Neural crest cell (in vitro differentiated cells): ENCODE measurements around the gene C1QTNF5. TPM values are rescaled to one million over a fixed set of nuclear protein-coding genes. Genes with fewer than 3 reads are reported as not detected.
A peak's percentile ranks its signal among the peaks of the same experiment; 100 is the strongest.

Experiments used
- DNase-seq: peaks from one replicate; pipeline ENCODE4 v3.0.0; 2021; ENCODE audit warnings: low read depth, mixed read lengths, low spot score
- H3K27ac Mint-ChIP-seq: one replicate; pipeline ENCODE4 v1.8.0; 2021; ENCODE audit warnings: mild to moderate bottlenecking, mixed read lengths; ENCODE audit not compliant: unreplicated experiment
- H3K27me3 Mint-ChIP-seq: 2 replicates; pipeline ENCODE4 v1.8.0; 2021; ENCODE audit warnings: low read depth, mild to moderate bottlenecking, mixed read lengths
- H3K36me3 Mint-ChIP-seq: 2 replicates; pipeline ENCODE4 v1.8.0; 2021; ENCODE audit warnings: low read depth, mild to moderate bottlenecking, mixed read lengths
- H3K4me1 Mint-ChIP-seq: 2 replicates; pipeline ENCODE4 v1.8.0; 2021; ENCODE audit warnings: mixed read lengths
- H3K4me3 Mint-ChIP-seq: one replicate; pipeline ENCODE4 v1.8.0; 2021; ENCODE audit warnings: mild to moderate bottlenecking, mixed read lengths
- H3K9me3 Mint-ChIP-seq: 2 replicates; pipeline ENCODE4 v1.8.0; 2021; ENCODE audit warnings: mixed read lengths
- total RNA-seq: library from RNA; stranded (reverse); gene quantifications from 2 replicates; pipeline ENCODE4 v1.2.1, GENCODE V29; 2021
- TF ChIP-seq, protein P1 (sequence below): fragments of 200-600 bp; sonication (generic); conservative IDR thresholded peaks from 2 replicates; pipeline ENCODE4 v1.5.0; 2021; ENCODE audit warnings: antibody characterized with exemption, mild to moderate bottlenecking

Gene C1QTNF5
- total RNA-seq, 1 donor from 2014 or later: 2.1 TPM

GRCh38 chr11:119355091-119355843 lies 14.6 kb upstream of the C1QTNF5 start:
- Mint-ChIP-seq H3K27ac (no peak overlapping the region), H3K4me3 (peak overlapping the region; percentile 95), H3K9me3 (no peaks in the 10 kb centered on the region), H3K4me1 (peaks cover 39% of the 10 kb centered on the region), H3K27me3 (peaks cover 18% of the 10 kb centered on the region), H3K36me3 (no peaks in the 10 kb centered on the region)
- no peak for DNase-seq
- TF ChIP-seq, protein P1, sequence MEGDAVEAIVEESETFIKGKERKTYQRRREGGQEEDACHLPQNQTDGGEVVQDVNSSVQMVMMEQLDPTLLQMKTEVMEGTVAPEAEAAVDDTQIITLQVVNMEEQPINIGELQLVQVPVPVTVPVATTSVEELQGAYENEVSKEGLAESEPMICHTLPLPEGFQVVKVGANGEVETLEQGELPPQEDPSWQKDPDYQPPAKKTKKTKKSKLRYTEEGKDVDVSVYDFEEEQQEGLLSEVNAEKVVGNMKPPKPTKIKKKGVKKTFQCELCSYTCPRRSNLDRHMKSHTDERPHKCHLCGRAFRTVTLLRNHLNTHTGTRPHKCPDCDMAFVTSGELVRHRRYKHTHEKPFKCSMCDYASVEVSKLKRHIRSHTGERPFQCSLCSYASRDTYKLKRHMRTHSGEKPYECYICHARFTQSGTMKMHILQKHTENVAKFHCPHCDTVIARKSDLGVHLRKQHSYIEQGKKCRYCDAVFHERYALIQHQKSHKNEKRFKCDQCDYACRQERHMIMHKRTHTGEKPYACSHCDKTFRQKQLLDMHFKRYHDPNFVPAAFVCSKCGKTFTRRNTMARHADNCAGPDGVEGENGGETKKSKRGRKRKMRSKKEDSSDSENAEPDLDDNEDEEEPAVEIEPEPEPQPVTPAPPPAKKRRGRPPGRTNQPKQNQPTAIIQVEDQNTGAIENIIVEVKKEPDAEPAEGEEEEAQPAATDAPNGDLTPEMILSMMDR: no peak

- DNase-seq: no peak
- TF ChIP-seq, protein P1: no peak
- Mint-ChIP-seq H3K36me3 (no peaks in the 10 kb centered on the region), H3K27ac (no peak overlapping the region), H3K4me3 (peak overlapping the region; percentile 42), H3K4me1 (peaks cover 43% of the 10 kb centered on the region), H3K27me3 (peaks cover 22% of the 10 kb centered on the region), H3K9me3 (no peaks in the 10 kb centered on the region)
Observed at GRCh38 chr11:119352857-119353260, 12.2 kb upstream of the C1QTNF5 start.

- TF ChIP-seq, protein P1: no peak
- H3K27ac Mint-ChIP-seq: no peak overlapping the region
- DNase-seq: no peak
- H3K9me3 Mint-ChIP-seq: no peaks in the 10 kb centered on the region
- no peak overlapping the region for H3K4me3 Mint-ChIP-seq
- H3K27me3 Mint-ChIP-seq: peaks cover 29% of the 10 kb centered on the region
- H3K36me3 Mint-ChIP-seq: no peaks in the 10 kb centered on the region
- H3K4me1 Mint-ChIP-seq: peaks cover 32% of the 10 kb centered on the region
Observed at GRCh38 chr11:119351232-119351631, 10.5 kb upstream of the C1QTNF5 start.

DNA sequence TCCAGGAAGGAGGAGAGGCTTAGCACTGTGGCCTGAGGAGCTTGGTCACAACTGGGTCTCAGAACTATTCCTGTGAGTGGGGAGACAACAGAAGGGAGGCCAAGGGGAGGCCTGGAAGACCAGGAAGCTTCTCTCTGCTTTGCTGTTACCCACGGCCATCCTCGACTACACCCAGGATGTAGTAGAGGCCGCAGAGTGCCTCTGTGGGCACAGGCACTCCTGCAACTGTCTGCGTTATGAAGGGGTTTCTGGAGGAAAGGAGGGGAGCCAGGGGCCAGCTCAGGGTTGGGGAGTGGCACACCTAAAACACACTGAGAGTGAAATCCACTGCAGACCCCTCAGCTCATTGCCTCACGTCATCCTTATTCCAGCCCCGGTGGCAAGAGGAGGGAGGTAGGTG lies 9.6 kb upstream of the C1QTNF5 start:
- Mint-ChIP-seq H3K4me3 (no peak overlapping the region), H3K4me1 (peaks cover 22% of the 10 kb centered on the region), H3K27me3 (peaks cover 28% of the 10 kb centered on the region), H3K27ac (no peak overlapping the region), H3K9me3 (no peaks in the 10 kb centered on the region), H3K36me3 (no peaks in the 10 kb centered on the region)
- no peak for DNase-seq
- TF ChIP-seq, protein P1: no peak

- H3K4me1 Mint-ChIP-seq: peaks cover 14% of the 10 kb centered on the region
- TF ChIP-seq, protein P1: no peak
- H3K27ac Mint-ChIP-seq: no peak overlapping the region
- no peak for DNase-seq
- no peak overlapping the region for H3K4me3 Mint-ChIP-seq
- H3K36me3 Mint-ChIP-seq: no peaks in the 10 kb centered on the region
- peaks cover 41% of the 10 kb centered on the region for H3K27me3 Mint-ChIP-seq
- no peaks in the 10 kb centered on the region for H3K9me3 Mint-ChIP-seq
Observed at GRCh38 chr11:119347940-119348605, 7.4 kb upstream of the C1QTNF5 start.
